Natural killer cell (primary cell): ENCODE measurements around the gene LGR5. TPM values are rescaled to one million over a fixed set of nuclear protein-coding genes. Genes with fewer than 3 reads are reported as not detected.

Experiments
- ATAC-seq, 3 donors: fragments of 150-1000 bp in 2 of 3; fragments of 200-7000 bp in 1 of 3; cut with Tn5 transposase; 1 replicate in 1 of 3; 2 replicates in 2 of 3; pipeline ENCODE4 v1.10.0; 2021; ENCODE audit warnings: mild to moderate bottlenecking in 2 of 3, moderate library complexity in 2 of 3
- DNase-seq, 2 donors: peaks; one replicate each; pipeline versions ENCODE4 v3.0.0 to v3.0.0-alpha.2; 2013 to 2021; ENCODE audit warnings: mixed read lengths in 1 of 2
- H3K27ac ChIP-seq: one replicate; pipeline ENCODE4 v1.5.1; 2013; ENCODE audit warnings: mild to moderate bottlenecking, low read length
- H3K27me3 ChIP-seq: one replicate; pipeline ENCODE4 v1.6.1; 2013; ENCODE audit warnings: low read length; ENCODE audit not compliant: control insufficient read depth, insufficient read depth
- H3K36me3 ChIP-seq: one replicate; pipeline ENCODE4 v1.6.1; 2013; ENCODE audit warnings: low read length; ENCODE audit not compliant: control insufficient read depth, insufficient read depth
- H3K4me1 ChIP-seq: one replicate; pipeline ENCODE4 v1.6.1; 2013; ENCODE audit warnings: low read length; ENCODE audit not compliant: control insufficient read depth, insufficient read depth
- H3K4me3 ChIP-seq: one replicate; pipeline ENCODE4 v1.5.1; 2013; ENCODE audit warnings: low read length
- H3K9me3 ChIP-seq: one replicate; pipeline ENCODE4 v1.6.1; 2013; ENCODE audit warnings: low read length; ENCODE audit not compliant: control insufficient read depth, insufficient read depth
- H3K27ac Mint-ChIP-seq, 2 donors: one replicate each; pipeline ENCODE4 v1.8.0; 2022; ENCODE audit warnings: mild to moderate bottlenecking in 2 of 2, mixed read lengths in 2 of 2, moderate library complexity in 1 of 2
- H3K27me3 Mint-ChIP-seq, 2 donors: one replicate each; pipeline ENCODE4 v1.8.0; 2022; ENCODE audit warnings: low read depth in 2 of 2, mixed read lengths in 2 of 2
- H3K36me3 Mint-ChIP-seq: one replicate; pipeline ENCODE4 v1.8.0; 2022; ENCODE audit warnings: mixed read lengths
- H3K4me1 Mint-ChIP-seq, 2 donors: one replicate each; pipeline ENCODE4 v1.8.0; 2022; ENCODE audit warnings: mixed read lengths in 2 of 2
- H3K4me3 Mint-ChIP-seq: one replicate; pipeline ENCODE4 v1.8.0; 2022; ENCODE audit warnings: mild to moderate bottlenecking, moderate library complexity, mixed read lengths
- H3K9me3 Mint-ChIP-seq, 2 donors: one replicate each; pipeline ENCODE4 v1.8.0; 2022; ENCODE audit warnings: mixed read lengths in 2 of 2
- CTCF ChIP-seq: fragments of 200-600 bp; IDR thresholded peaks from one replicate; pipeline ENCODE4 v1.8.0; 2022; ENCODE audit warnings: antibody characterized with exemption
- WGBS: methylation state at CpG from one replicate; pipeline ENCODE4 v1.1.7; 2013; ENCODE audit warnings: missing lambda C conversion rate; ENCODE audit not compliant: insufficient coverage; 5-methylcytosine and 5-hydroxymethylcytosine counted together
- intact Hi-C: fragments of 100-400 bp; cut with micrococcal nuclease; formaldehyde crosslinking; loops from one replicate; pipeline ENCODE4 v1.14.2; 2022
- total RNA-seq, 4 donors: library from RNA; stranded (reverse); fragments of 120-200 nt in 1 of 4; gene quantifications; one replicate each; pipeline versions ENCODE4 v1.2.3 to v1.2.4, GENCODE V29; 2013 to 2022

Gene LGR5
- total RNA-seq, 3 donors from 2014 or later (not counting 1 experiment from before 2014, with no cell fraction given), result not detected

- 88% methylated on average over 10 of the region's 10 CpGs for WGBS
- Mint-ChIP-seq H3K27me3 (peaks cover 0 to 9% of the 10 kb centered on the region in 2 donors), H3K27ac (peak overlapping the region; percentile 12 to 24), H3K4me1 (peaks cover 0 to 5% of the 10 kb centered on the region in 2 donors), H3K4me3 (no peak overlapping the region), H3K9me3 (no peaks in the 10 kb centered on the region), H3K36me3 (no peaks in the 10 kb centered on the region)
- Histone ChIP-seq H3K9me3 (no peaks in the 10 kb centered on the region), H3K36me3 (peaks cover 12% of the 10 kb centered on the region), H3K4me3 (no peak overlapping the region), H3K27me3 (no peaks in the 10 kb centered on the region), H3K4me1 (no peaks in the 10 kb centered on the region), H3K27ac (no peak overlapping the region)
- TF ChIP-seq CTCF, result no peak
- ATAC-seq (no peak), DNase-seq (no peak)
- intact Hi-C loops, result no loop called here
Observed at GRCh38 chr12:71602761-71603577, 163.4 kb downstream of the LGR5 start.

- ATAC-seq, result no peak
- Mint-ChIP-seq H3K27me3 (peaks cover 0 to 1% of the 10 kb centered on the region in 2 donors), H3K36me3 (peaks cover 6% of the 10 kb centered on the region)
Observed at GRCh38 chr12:71605039-71605438, 165.4 kb downstream of the LGR5 start.

GRCh38 chr12:71607494-71608330 is 168.1 kb downstream of the LGR5 start:
- H3K9me3 ChIP-seq, result no peaks in the 10 kb centered on the region
- no peak for ATAC-seq
- intact Hi-C loops, result no loop called here
- H3K27ac ChIP-seq, result no peak overlapping the region
- no peak for TF ChIP-seq CTCF
- H3K27me3 ChIP-seq, result no peaks in the 10 kb centered on the region
- H3K4me3 ChIP-seq, result no peak overlapping the region
- Mint-ChIP-seq H3K27ac (peak overlapping the region; percentile 14 to 51), H3K4me3 (no peak overlapping the region), H3K36me3 (peaks cover 32% of the 10 kb centered on the region), H3K9me3 (no peaks in the 10 kb centered on the region), H3K27me3 (no peaks in the 10 kb centered on the region), H3K4me1 (peaks cover 0 to 5% of the 10 kb centered on the region in 2 donors)
- peaks cover 56% of the 10 kb centered on the region for H3K36me3 ChIP-seq
- no peaks in the 10 kb centered on the region for H3K4me1 ChIP-seq
- WGBS, result 98% methylated on average over 4 of the region's 4 CpGs
- DNase-seq, result no peak

More at GRCh38 chr12:71605039-71605438, 165.4 kb downstream of the LGR5 start:
- intact Hi-C loops, result no loop called here
- H3K4me1 Mint-ChIP-seq, result peaks cover 0 to 5% of the 10 kb centered on the region in 2 donors
- no peak for DNase-seq
- H3K27me3 ChIP-seq, result no peaks in the 10 kb centered on the region
- no peak overlapping the region for H3K4me3 ChIP-seq
- no peak for TF ChIP-seq CTCF
- no peaks in the 10 kb centered on the region for H3K9me3 Mint-ChIP-seq
- H3K27ac ChIP-seq, result no peak overlapping the region
- H3K27ac Mint-ChIP-seq, result peak overlapping the region; percentile 43 to 72
- H3K36me3 ChIP-seq, result peaks cover 32% of the 10 kb centered on the region
- no peak overlapping the region for H3K4me3 Mint-ChIP-seq
- WGBS, result 98% methylated on average over 3 of the region's 3 CpGs
- H3K4me1 ChIP-seq, result no peaks in the 10 kb centered on the region
- no peaks in the 10 kb centered on the region for H3K9me3 ChIP-seq
